ENCODE data around the gene LUM. TPM values are rescaled to one million over a fixed set of nuclear protein-coding genes. Genes with fewer than 3 reads are reported as not detected.
"Not testable (repeated sequence)": the region's sequence is repeated elsewhere in the genome, so short reads cannot be mapped to it uniquely, and the experiment has no call there.

LUM gene
- total RNA-seq, 1 donor from 2014 or later, result 31.9 TPM

DNA sequence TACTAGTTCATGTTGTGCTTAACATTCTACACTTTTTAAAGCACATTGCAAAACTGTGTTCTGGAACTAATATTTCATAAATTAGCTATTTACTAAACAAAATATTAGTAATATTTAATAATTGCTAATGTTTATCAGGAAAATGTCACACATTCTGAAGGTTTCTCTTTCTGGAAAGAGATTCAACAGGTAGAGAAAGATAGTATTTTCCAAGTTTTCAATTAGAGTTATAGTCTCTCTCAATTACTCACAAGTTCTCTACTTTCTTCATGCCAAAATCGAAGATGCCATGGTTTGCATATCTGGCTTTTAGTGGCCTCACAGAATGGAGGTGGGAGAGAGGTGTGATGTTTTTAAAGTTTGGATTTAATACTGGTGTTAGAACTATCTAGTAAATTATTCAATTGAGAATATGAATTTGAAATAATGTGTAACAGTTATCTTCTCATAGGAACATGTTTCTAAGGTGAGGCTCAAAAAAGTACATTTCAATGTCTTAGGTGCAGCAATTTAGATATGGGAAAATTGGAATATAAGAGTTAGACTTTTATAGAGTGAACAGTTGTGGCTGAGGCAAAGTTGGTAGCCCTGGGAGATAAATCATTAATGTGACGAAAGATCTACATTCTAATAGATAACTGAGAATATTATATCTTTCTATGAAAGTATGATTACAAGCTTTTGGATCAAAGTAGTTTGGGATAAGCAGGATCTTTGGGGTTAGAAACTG is 1.5 kb downstream of the LUM start:
- no peak for DNase-seq (ENCODE audit: low read depth)

DNA sequence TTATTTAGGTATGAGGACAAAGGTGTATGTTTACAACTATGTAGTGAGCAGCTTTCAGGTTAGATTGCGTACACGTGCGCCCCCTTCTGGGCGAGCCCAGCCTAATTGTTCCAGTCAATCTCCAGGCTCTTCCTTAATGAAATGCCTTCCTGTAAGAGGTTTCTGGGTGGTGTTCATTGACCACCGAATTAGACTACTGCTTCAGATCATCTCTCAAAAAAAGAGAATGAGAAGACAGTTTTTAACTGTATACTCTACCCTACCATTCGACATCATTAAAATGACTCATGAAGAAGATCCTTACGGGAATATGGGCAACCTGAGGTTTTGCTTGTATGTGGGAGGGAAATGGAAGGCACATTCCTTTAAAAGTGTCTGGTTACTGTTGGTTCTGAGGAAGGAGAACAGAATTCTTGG is 2.1 kb downstream of the LUM start:
- DNase-seq (ENCODE audit: low read depth), result peak; percentile 76

DNA sequence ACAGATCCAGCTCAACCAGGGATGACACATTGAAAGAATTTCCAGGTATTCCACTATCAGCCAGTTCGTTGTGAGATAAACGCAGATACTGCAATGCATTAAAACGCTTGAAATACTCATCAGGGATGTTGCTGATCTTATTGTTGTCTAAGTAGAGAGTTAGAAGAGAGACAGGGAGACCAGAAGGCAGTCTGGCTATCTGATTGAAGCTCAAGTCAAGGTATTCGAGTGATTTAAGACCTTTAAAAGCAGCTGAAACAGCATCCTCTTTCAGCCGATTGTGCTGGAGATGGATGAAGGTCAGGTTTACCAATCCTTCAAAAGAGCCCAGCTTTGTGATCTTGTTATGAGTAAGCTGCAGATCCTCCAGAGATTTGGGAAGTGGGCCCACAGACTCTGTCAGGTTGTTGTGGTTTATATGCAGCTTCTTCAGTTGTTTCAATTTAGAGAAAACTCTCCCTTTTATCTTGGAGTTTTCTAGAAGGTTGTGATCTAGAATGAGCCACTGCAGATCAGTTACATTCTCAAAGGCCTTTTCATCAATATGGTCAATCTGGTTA is 3.0 kb downstream of the LUM start:
- no peak for DNase-seq (ENCODE audit: low read depth)

DNA sequence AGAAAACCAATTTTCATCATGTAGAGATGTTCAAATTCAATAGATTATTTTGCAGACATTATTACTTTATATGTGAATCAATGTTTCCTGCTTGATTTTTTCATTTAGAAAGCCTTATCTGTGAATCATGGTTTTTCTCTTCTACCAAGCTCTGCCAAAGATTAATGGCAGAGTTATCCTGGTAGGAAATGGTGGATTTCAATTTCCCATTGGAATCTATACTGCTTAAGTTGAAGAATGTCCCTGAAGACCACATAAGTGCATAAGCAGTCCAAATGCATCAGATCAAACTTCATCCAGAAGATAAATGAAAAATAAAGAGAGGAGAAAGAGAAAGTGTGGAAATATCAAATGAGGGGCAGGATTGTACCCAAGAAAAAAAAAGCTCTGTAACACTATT is 5.0 kb downstream of the LUM start:
- no peak for DNase-seq (ENCODE audit: low read depth)

DNA sequence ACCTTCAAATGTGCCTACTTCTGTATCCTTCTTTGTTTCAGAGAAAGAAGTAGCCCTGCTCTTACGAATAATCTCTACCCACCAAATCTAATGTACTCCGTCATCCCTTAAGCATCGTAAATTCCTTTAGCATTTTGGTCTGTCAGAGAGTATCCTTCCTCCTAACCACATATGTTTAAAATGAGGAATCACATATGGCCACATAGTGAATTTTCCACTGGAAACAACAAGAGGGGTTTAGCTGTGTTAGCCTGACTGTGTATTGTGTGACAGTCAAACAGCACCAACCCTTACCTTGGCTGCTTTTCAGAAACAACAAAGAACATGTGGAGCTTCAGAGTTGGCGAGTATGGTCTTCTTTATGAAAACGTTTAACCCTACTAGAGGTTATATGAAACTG is 5.5 kb downstream of the LUM start:
- no peak for DNase-seq (ENCODE audit: low read depth)

- DNase-seq (ENCODE audit: low read depth), result peak; percentile 38
These were observed 6.4 kb downstream of the LUM start for GRCh38 chr12:91104812-91105466.

DNA sequence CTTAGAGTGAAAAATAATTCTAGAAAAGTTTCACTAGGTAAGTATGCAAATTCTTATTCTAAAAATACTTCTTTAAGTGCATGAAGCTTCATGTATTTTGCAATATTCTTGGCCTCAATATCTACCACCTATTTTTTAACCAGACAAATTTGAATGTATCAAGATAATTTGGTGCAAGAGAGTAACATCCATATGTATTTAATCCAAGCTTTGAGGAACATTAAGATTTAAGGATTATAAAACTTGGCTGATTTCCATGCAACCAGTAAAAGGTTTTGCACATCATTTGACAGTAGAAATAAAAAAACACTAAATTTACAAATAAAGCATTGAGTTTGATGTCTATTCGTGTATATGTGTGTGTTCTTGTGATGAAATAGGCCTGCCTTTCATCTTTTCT is 7.7 kb downstream of the LUM start:
- no peak for DNase-seq (ENCODE audit: low read depth)

GRCh38 chr12:91103101-91103500 is 8.2 kb downstream of the LUM start:
- no peak for DNase-seq (ENCODE audit: low read depth)

GRCh38 chr12:91100906-91101305 is 10.4 kb downstream of the LUM start:
- DNase-seq (ENCODE audit: low read depth), result peak; percentile 87

GRCh38 chr12:91099836-91100235 is 11.5 kb downstream of the LUM start:
- no peak for DNase-seq (ENCODE audit: low read depth)

- no peak for DNase-seq (ENCODE audit: low read depth)
These were observed 12.0 kb downstream of the LUM start for GRCh38 chr12:91099341-91099740.

GRCh38 chr12:91098941-91099340 is 12.4 kb downstream of the LUM start:
- peak; percentile 98 for DNase-seq (ENCODE audit: low read depth)

DNA sequence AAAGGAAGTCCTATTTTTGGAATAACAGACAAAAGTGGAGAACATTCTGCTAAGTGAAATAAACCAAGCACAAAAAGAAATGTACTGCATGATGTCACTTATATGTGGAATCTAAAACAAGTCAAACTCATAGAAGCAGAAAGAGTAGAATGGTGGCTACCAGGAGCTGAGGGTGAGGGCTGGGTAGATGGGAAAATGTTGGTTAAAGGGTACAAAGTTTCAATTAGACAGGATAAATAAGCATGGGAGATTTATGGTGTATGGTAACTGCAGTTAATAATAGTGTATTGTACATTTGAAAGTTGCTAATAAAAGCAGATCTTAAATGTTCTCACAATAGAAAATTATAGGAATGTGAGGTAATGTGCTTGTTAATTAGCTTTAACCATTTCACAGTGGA is 12.8 kb downstream of the LUM start:
- DNase-seq (ENCODE audit: low read depth), result no peak

DNA sequence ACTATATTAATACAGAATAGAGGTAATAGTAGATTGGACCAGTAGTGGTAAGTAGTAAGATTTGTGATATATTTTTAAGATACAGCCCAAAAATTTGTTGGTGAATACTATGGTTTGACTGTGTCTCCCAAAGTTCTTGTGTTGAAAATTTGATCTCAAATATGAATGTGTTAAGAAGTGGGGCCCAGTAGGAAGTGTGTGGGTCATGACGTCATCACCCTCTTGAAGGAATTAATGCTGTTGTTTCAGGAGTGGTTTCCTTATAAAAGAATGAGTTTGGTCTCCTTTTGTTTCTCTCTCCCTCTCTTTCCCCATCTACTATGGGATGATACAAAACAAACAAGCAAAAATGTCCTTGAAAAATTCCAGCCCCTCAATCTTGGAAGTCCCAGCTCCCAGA is 16.3 kb downstream of the LUM start:
- DNase-seq (ENCODE audit: low read depth), result no peak

GRCh38 chr12:91094032-91094662 is 17.1 kb downstream of the LUM start:
- no peak for DNase-seq (ENCODE audit: low read depth)

DNA sequence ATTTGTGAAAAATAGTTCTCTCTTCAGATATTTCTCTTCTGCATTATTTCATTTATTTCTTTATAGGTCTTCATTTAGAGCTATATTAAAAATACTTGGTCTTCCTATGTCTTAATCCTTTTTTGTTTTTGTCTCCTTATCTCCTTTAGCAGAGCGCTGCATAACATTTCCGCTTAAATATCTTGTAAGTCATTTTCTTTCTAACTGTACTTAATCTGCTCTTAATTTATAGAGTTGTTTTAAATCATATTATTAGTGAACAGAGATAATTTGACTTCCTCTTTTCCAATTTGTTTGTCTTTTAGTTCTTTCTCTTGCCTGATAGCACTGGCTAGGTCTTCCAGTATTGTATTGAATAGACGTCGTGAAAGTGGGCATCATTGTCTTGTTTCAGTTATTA is 18.0 kb downstream of the LUM start:
- DNase-seq (ENCODE audit: low read depth), result no peak

DNA sequence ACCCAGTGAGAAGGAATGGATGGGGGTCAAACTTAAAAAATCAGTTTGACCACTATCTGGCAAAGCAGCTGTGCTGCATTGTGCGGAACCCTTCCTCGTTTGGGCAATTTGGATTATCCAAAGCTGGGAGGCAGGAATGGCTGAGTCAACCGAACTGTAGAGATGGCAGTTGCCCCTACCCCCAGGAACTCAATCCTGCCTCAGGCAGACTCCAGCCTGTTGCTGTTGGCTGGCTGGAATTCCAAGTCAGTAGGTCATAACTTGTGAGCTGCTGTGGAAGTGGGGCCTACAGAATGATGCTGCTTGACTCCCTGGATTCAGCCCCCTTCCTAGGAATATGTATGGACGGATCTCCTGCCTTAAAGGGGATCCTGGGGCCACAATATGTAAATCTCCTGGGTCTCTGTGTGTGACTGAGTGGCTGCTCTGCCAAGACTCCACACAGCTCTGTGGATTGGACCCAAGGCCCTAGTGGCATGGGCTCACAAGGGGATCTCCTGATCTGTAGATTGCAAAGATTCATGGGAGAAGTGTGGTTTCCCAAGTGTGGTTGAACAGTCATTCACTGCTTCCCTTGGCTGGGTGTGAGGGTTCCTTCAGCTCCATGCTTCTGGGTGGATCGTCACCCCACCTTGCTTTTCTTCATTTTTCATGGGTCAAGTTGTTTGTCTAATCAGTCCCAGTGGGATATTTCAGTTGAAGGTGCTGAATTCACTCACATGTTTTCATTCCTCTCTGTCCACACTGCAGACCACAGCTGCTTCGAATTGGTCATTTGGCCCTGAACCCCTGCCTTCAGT is 19.2 kb downstream of the LUM start:
- DNase-seq (ENCODE audit: low read depth), result no peak

DNA sequence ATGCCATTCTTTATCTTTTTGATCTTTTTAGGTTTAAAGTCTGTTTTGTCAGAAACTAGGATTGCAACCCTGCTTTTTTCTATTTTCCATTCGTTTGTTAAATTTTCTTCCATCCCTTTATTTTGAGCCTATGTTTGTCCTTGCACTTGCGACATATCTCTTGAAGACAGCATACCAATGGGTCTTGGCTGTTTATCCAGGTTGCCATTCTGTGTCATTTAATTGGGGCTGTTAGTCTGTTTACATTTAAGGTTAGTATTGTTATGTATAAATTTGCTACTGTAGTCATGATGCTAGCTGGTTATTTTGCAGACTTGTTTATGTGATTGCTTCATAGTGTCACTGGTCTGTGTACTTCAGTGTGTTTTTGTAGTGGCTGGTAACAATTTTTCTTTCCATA is 21.3 kb downstream of the LUM start:
- DNase-seq (ENCODE audit: low read depth), result not testable (repeated sequence)

GRCh38 chr12:91080041-91080440 is 31.3 kb downstream of the LUM start:
- no peak for DNase-seq (ENCODE audit: low read depth)

DNA sequence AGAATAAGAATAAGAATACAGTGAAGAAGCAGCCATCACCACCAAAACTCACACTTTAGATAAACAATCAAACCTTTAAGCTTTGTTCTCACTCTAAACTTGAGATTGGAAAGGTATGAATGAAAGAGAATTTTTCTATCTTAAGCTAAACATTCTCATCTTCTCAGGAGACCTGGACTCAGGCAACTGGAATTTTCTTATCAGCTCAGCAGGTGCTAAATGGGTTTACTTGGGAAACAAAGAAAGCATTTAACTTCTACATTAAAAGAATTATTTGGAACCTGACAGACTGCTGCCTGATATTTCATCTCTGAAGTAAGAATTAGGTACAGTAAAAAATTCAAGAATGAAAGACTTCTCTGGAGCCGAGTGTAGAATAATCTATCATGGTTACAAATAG is 32.8 kb downstream of the LUM start:
- no peak for DNase-seq (ENCODE audit: low read depth)

GRCh38 chr12:91077228-91077954 is 33.9 kb downstream of the LUM start:
- DNase-seq (ENCODE audit: low read depth), result no peak

All from renal cortical epithelial cell (primary cell).